ENCODE results near the gene PTPRO.

PTPRO gene

DNA sequence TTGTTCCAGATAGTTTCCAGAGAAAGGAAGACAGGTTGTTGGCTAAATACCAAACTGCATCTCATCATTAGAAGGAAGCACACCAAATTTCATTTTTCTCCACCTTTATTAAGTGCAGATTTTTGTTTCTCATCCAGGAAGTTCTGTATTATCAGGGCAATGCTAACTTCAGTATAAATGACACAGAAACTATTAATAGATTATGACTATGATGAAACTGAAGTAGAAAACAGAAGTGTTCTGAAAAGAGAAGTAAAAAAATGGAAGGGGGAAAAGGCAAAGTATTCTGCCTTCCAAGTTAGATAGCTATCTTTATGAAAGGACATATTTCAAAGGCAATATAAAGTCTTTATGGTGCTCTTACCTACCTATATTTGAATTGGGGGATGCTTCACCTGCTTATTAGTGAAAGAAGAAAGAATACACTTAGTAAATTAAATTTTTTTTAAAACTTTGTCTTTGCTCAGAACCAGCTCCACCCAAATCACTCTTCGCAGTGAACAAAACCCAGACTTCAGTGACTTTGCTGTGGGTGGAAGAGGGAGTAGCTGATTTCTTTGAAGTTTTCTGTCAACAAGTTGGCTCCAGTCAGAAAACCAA lies 223.9 kb downstream of the PTPRO start:
- TF ChIP-seq, protein P1, sequence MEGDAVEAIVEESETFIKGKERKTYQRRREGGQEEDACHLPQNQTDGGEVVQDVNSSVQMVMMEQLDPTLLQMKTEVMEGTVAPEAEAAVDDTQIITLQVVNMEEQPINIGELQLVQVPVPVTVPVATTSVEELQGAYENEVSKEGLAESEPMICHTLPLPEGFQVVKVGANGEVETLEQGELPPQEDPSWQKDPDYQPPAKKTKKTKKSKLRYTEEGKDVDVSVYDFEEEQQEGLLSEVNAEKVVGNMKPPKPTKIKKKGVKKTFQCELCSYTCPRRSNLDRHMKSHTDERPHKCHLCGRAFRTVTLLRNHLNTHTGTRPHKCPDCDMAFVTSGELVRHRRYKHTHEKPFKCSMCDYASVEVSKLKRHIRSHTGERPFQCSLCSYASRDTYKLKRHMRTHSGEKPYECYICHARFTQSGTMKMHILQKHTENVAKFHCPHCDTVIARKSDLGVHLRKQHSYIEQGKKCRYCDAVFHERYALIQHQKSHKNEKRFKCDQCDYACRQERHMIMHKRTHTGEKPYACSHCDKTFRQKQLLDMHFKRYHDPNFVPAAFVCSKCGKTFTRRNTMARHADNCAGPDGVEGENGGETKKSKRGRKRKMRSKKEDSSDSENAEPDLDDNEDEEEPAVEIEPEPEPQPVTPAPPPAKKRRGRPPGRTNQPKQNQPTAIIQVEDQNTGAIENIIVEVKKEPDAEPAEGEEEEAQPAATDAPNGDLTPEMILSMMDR (IDR thresholded peaks at IDR 0.05; ENCODE audit: low read depth, low read length): no peak
- Histone ChIP-seq H3K27ac (no peak overlapping the region), H3K27me3 (ENCODE audit: insufficient read depth, low read depth, severe bottlenecking) (no peaks in the 10 kb centered on the region), H3K4me3 (ENCODE audit: low read depth, low read length) (no peak overlapping the region), H3K9me3 (ENCODE audit: severe bottlenecking) (no peaks in the 10 kb centered on the region), H3K36me3 (no peaks in the 10 kb centered on the region)
- no peak for DNase-seq

GRCh38 chr12:15547063-15547462 lies 224.8 kb downstream of the PTPRO start:
- TF ChIP-seq, protein P1 (IDR thresholded peaks at IDR 0.05; ENCODE audit: low read depth, low read length): no peak

DNA sequence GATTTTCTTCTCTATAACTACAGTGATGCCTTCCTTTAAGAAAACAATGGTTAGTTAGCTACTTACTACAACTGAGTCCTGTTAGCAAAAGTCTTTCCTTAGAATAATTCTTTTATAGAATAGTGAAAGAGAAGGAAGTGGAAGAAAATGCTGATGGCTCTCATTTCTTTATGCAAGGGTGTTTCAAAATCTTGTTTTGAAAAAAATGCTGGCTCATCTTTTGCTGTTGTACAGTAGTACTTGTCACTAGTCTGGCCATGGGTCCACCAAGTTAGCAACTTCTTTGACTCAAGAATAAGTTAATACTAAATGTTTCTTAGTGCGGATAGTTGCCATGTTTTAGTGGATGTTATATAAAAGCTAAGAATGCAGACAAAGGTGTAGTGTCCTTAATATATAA lies 225.4 kb downstream of the PTPRO start:
- TF ChIP-seq, protein P1 (IDR thresholded peaks at IDR 0.05; ENCODE audit: low read depth, low read length): no peak
- Histone ChIP-seq H3K36me3 (no peaks in the 10 kb centered on the region), H3K27ac (no peak overlapping the region), H3K9me3 (ENCODE audit: severe bottlenecking) (no peaks in the 10 kb centered on the region), H3K27me3 (ENCODE audit: insufficient read depth, low read depth, severe bottlenecking) (no peaks in the 10 kb centered on the region), H3K4me3 (ENCODE audit: low read depth, low read length) (no peak overlapping the region)
- no peak for DNase-seq

More at GRCh38 chr12:15547063-15547462, 224.8 kb downstream of the PTPRO start:
- no peaks in the 10 kb centered on the region for H3K9me3 ChIP-seq (ENCODE audit: severe bottlenecking)
- no peak overlapping the region for H3K4me3 ChIP-seq (ENCODE audit: low read depth, low read length)
- DNase-seq: no peak
- no peaks in the 10 kb centered on the region for H3K36me3 ChIP-seq
- no peak overlapping the region for H3K27ac ChIP-seq
- H3K27me3 ChIP-seq (ENCODE audit: insufficient read depth, low read depth, severe bottlenecking): no peaks in the 10 kb centered on the region

DNA sequence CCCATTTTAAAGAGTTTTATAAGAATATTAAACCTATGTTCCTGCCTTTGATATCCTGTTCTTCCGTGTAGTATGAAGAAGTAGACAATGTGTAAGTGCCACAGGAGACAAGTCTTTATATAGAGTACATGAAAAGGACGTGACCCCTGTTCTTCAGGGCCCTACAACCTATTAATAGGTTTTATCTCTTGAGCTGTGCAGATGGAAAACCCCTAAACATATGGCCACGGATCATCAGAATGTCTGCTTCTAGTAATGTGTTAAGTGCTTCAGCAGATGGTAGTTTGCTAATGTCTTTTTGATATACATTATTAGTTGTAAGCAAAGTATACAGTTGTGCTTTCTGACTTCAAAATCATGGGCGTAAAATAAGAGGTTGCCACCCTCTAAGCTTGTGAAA lies 228.5 kb downstream of the PTPRO start:
- H3K27ac ChIP-seq: peak overlapping the region; percentile 83
- DNase-seq: peak; percentile 70

GRCh38 chr12:15555446-15555845 lies 233.1 kb downstream of the PTPRO start:
- TF ChIP-seq, protein P1 (IDR thresholded peaks at IDR 0.05; ENCODE audit: low read depth, low read length): no peak
- no peaks in the 10 kb centered on the region for H3K36me3 ChIP-seq
- no peak overlapping the region for H3K4me3 ChIP-seq (ENCODE audit: low read depth, low read length)

More for the DNA sequence above, 228.5 kb downstream of the PTPRO start:
- Histone ChIP-seq H3K9me3 (ENCODE audit: severe bottlenecking) (no peaks in the 10 kb centered on the region), H3K4me3 (ENCODE audit: low read depth, low read length) (no peak overlapping the region; the same call in 1 of the 2 replicates), H3K36me3 (no peaks in the 10 kb centered on the region), H3K27me3 (ENCODE audit: insufficient read depth, low read depth, severe bottlenecking) (no peaks in the 10 kb centered on the region)
- TF ChIP-seq, protein P1 (IDR thresholded peaks at IDR 0.05; ENCODE audit: low read depth, low read length): no peak

More at GRCh38 chr12:15555446-15555845, 233.1 kb downstream of the PTPRO start:
- Histone ChIP-seq H3K9me3 (ENCODE audit: severe bottlenecking) (no peaks in the 10 kb centered on the region), H3K27ac (no peak overlapping the region), H3K27me3 (ENCODE audit: insufficient read depth, low read depth, severe bottlenecking) (no peaks in the 10 kb centered on the region)
- no peak for DNase-seq
